SIG-M5 (cell line): Measurements from ENCODE around the gene PLEK.

ENCODE experiments used
- DNase-seq: peaks from one replicate; lab custom pipeline; 2025; lab: John Stamatoyannopoulos, UW

The PLEK gene

DNA sequence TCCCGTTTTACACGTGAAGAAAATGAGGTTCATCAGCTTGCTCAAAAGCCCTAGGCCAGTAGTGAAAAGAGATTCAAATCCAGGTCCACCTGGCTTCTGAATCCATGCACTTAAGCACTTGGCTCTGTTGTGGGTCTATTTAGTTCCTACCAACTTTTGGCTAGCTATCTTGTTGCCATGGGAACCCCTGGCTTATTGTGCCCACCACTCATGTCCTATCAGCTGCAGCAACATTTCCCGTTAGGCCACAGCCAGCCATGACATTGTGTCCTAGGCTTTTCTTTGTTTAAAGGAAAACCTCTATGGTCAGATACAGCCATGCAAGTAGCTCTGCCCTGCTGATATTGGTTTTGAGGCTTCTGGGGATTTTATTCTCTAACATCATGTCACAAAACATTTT, 49.8 kb downstream of the PLEK start:
- no peak for DNase-seq

DNA sequence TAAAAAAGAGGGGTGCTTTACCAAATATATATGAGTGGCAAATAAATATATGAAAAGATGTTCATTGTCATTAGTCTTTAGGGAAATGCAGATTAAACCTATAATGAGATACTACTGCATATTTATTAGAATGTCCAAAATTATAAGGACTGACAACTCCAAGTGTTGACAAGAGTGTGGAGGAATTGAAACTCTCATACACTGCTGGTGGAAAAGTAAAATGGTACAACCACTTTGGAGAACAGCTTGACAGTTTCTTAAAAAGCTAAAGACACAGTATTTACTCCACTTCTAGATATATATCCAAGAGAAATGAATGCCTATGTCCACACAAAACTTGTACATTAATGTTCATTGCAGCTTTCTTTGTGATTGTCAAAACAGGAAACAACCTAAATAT, 50.4 kb downstream of the PLEK start:
- DNase-seq, result no peak

- no peak for DNase-seq
Observed at GRCh38 chr2:68416081-68416675, 51.1 kb downstream of the PLEK start.

DNA sequence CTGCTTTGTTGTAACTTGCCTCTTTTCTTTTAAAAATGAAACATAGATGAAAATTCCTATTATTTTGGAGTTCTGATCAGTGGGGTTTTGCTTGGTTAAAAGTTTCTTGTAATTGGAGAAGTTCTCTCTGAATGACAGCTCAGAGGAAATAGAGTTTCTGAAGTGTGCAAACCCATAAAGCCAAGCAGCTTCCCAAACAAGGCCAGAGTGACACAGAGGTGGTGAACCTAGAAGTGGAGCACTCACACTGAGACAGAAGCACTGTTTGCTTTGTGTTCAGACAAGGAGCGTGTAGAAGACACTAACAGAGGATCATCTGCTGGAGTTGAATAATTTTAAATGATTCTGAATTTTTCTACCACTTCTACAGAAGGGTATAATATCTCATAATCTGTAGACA, 52.8 kb downstream of the PLEK start:
- no peak for DNase-seq

DNA sequence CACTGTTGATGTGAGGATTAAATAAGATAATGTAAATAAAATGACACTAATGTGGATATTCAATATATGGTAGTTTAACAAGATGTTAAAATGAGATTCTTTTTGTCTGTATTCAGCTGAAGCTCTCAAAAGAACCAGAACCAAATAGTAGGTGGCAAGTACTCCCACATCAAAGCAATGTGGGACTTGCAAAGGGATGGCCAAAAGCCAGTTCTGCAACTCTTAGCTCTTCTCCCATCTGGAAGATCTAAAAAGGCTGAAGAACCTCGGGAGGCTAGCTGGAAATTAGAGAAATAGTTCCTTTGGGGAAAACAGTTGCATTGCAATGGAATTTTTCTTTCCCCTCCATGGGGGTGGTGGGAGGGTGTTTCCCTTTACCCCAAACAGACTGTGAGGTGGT, 53.3 kb downstream of the PLEK start:
- no peak for DNase-seq

DNA sequence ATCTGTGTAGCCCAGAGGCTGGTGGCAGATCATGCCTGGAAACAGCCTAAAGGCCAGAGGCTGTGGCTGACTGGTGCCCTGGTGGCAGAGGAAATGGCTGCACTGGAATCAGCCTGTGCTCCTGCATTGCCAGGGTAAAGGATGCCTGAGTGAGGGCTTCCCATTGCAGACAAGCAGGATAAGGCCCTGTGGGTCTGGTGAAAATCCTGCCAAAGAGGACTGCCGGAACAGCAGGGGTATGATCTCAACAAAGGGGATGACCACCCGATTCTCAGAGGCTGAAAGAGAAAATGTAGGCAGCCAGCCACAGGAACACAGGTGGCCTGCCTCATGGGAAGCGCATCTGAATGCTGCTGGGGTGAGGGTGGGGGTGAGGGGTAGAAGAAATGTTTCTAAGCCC, 53.8 kb downstream of the PLEK start:
- no peak for DNase-seq

- peak; percentile 92 for DNase-seq
Observed at GRCh38 chr2:68420254-68420910, 55.3 kb downstream of the PLEK start.

GRCh38 chr2:68423966-68424650, 59.0 kb downstream of the PLEK start:
- DNase-seq, result peak; percentile 98

DNA sequence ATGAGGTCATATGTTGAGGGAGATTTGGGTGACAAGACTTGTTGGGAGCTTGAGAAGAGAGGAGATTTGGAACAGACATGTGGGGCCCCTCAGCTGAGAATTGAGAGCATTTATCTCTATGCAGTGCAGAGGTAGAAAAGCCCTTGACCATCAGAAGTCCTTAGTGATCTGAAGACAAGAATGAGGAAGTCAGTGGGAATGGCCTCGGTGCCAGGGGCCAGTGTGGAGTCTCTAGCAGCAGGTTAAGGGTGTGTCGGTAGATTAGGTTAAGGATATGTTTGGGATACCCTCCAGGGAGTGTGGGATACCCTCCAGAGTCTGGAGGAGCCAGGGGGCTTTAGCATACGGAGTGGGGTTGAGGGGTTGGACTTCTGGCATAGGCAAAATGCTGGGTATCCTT, 60.4 kb downstream of the PLEK start:
- no peak for DNase-seq

DNA sequence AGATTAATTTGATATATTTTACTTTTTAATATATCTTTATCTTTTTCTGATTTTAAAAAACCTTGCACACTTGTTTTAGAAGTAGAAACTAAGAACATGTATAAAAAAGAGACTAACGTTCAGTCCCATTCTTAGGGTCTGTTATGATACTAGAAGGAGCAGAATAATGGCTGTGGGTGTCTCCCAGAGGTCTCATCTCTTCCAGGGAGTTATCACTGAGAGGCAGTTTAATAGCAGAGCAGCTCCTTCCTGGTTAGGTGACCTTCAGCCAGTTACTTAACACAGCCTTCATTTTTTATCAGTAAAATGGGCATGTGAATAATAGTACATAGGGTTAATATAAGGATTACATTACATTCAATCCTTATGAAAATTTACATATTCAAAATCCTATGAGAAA, 61.4 kb downstream of the PLEK start:
- DNase-seq, result no peak

DNA sequence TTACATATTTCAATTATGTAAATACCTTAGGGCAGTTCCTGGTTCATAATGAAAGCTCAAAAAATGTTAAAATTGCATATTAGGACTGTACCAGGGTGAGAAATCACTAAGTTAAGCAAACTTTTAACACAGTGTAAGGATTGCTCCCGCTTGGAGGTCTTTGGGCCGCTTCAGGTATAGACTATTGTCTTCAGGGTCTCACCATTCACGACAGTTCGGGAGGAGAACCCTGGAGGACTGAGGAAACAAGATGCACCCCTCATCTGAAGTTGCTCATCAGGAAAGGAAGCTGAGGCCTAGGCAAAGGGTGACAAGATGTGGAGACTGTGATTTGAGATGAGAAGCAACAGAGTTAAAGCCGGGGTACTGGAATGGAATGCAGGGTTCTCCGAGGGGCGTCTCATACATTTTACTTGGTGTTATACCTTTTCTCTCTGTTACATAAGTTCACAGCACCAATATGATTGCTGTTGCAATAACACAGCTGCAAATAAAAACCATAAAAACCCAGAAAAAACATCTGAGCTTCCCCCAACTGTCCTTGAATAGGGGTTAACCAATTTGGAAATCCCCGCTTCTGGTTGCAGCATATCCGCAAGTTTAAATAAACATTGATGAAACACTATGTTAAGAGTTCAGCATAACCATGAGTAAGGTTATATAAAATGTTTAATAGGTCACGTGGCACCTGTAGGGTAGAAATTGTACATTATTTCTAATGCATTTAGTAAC, 61.9 kb downstream of the PLEK start:
- DNase-seq, result peak; percentile 86

GRCh38 chr2:68428126-68428525, 63.0 kb downstream of the PLEK start:
- DNase-seq, result no peak

DNA sequence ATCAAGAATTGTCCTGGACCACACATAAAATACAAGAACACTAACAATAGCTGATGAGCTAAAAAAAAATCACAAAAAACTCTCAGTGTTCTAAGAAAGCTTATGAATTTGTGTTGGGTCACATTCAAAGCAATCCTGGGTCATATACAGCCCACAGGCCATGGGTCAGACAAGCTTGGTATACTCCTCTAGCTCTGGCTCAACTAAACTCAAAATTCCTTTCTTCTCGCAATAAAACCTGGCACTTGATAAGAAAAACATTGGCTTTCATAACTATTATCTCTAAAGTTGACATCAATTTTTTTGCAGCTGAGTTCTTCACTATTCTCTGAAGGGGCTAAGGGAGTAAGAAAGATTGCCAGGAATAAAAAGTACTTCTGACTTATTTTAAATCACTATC, 63.7 kb downstream of the PLEK start:
- DNase-seq, result no peak

GRCh38 chr2:68429311-68429826, 64.3 kb downstream of the PLEK start:
- no peak for DNase-seq

DNA sequence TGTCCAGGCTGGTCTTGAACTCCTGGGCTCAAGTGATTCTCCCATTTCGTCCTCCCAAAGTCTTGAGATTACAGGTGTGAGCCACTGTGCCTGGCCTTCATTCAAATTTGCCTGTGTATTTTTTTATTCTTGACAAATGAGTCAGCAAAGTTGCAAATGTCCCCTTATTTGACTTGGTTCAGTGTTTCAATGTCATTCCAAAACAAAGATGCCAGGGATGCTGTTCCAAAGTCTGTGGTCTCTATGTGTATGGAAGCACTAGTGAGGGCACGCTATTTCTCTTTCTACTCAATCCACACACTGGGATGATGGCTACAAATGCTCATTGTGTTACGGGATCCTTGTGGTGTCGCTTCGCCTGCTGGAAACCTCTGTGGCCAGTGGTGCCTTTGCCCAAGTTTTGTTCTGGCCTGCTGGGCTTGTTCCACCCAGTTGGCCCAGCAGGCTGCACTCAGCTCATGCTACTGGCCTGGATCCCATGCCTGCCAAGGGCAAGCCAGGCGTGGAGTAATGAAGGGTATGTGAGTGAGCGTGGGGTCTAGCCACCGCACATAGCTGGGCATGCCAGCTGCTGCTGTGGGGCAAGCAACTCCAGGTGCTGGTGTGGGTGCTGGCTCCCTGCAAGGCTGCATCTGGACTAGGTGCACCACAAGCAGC, 66.4 kb downstream of the PLEK start:
- no peak for DNase-seq

GRCh38 chr2:68432696-68433658, 67.9 kb downstream of the PLEK start:
- DNase-seq, result no peak

- no peak for DNase-seq
Observed at GRCh38 chr2:68434981-68435380, 69.9 kb downstream of the PLEK start.

- DNase-seq, result no peak
Observed at GRCh38 chr2:68435615-68436014, 70.5 kb downstream of the PLEK start.

GRCh38 chr2:68436270-68436669, 71.2 kb downstream of the PLEK start:
- no peak for DNase-seq

- DNase-seq, result no peak
Observed at GRCh38 chr2:68438455-68439303, 73.6 kb downstream of the PLEK start.
